SK-N-SH (cell line): Measurements from ENCODE around the gene NOC2L. TPM values are rescaled to one million over a fixed set of nuclear protein-coding genes. Genes with fewer than 3 reads are reported as not detected.

Source experiments
- CTCF ChIA-PET: fragments of 300-600, 350-600 bp; formaldehyde crosslinking; extraction: SDS; loops from one replicate; lab custom pipeline; 2021; lab: Yijun Ruan, JAX
- POLR2A ChIA-PET: fragments of 350-600 bp; sonication (Branson Sonifier 250); formaldehyde crosslinking; extraction: SDS; loops from one replicate; lab custom pipeline; 2020; ENCODE audit warnings: antibody characterized with exemption, inconsistent platforms; lab: Yijun Ruan, JAX
- DNase-seq: peaks from one replicate; pipeline ENCODE4 v3.0.0; 2012
- H2AFZ ChIP-seq: fragments of 200-600 bp; sonication (generic); 2 replicates; pipeline ENCODE4 v1.8.1; 2016; ENCODE audit warnings: antibody characterized with exemption, mild to moderate bottlenecking, low read depth
- H3F3A ChIP-seq: fragments of 200-600 bp; sonication (generic); replicated peaks from 2 replicates; pipeline ENCODE3; 2016; ENCODE audit warnings: antibody characterized with exemption, mild to moderate bottlenecking; ENCODE audit not compliant: insufficient read depth
- H3K27ac ChIP-seq, 2 experiments: fragments of 200-500 bp in 1 of 2; fragments of 200-600 bp in 1 of 2; sonication (Bioruptor generic) in 1 of 2; sonication (generic), shearing (Covaris generic) in 1 of 2; 2 replicates each; pipeline versions ENCODE4 v1.5.1 to v1.6.1; 2014 to 2016; ENCODE audit warnings: low read depth in 2 of 2, inconsistent platforms in 1 of 2, low read length in 1 of 2, mild to moderate bottlenecking in 1 of 2, mixed read lengths in 1 of 2
- H3K27me3 ChIP-seq: fragments of 200-600 bp; sonication (generic), shearing (Covaris generic); 2 replicates; pipeline ENCODE4 v1.6.1; 2016; ENCODE audit warnings: mixed run types; ENCODE audit not compliant: insufficient read depth
- H3K36me3 ChIP-seq, 2 experiments: fragments of 200-500 bp in 1 of 2; fragments of 200-600 bp in 1 of 2; sonication (Bioruptor generic) in 1 of 2; sonication (generic) in 1 of 2; replicated peaks in 1 of 2; 2 replicates each; pipeline versions ENCODE3 to v1.5.1; 2014 to 2016; ENCODE audit warnings: low read length in 1 of 2, mild to moderate bottlenecking in 1 of 2; ENCODE audit not compliant: insufficient read depth in 2 of 2, control insufficient read depth in 1 of 2
- H3K4me1 ChIP-seq, 2 experiments: fragments of 200-500 bp in 1 of 2; fragments of 200-600 bp in 1 of 2; sonication (Bioruptor generic) in 1 of 2; sonication (generic), shearing (Covaris generic) in 1 of 2; 2 replicates each; pipeline versions ENCODE4 v1.5.1 to v1.6.1; 2014 to 2016; ENCODE audit warnings: low read depth in 1 of 2, low read length in 1 of 2, mixed run types in 1 of 2; ENCODE audit not compliant: insufficient read depth in 2 of 2, control insufficient read depth in 1 of 2
- H3K4me2 ChIP-seq: fragments of 200-600 bp; sonication (generic), shearing (Covaris generic); 2 replicates; pipeline ENCODE4 v1.6.1; 2017; ENCODE audit warnings: mixed run types
- H3K4me3 ChIP-seq, 2 experiments: fragments of 200-500 bp in 1 of 2; fragments of 200-600 bp in 1 of 2; sonication (Bioruptor generic) in 1 of 2; sonication (generic), shearing (Covaris generic) in 1 of 2; 2 replicates each; pipeline versions ENCODE4 v1.5.1 to v1.8.1; 2014 to 2016; ENCODE audit warnings: low read depth in 2 of 2, inconsistent platforms in 1 of 2, low read length in 1 of 2, mild to moderate bottlenecking in 1 of 2, mixed read lengths in 1 of 2, moderate library complexity in 1 of 2
- H3K79me2 ChIP-seq: fragments of 200-600 bp; sonication (generic); 2 replicates; pipeline ENCODE4 v1.8.1; 2017; ENCODE audit warnings: mild to moderate bottlenecking; ENCODE audit not compliant: insufficient read depth
- H3K9ac ChIP-seq: fragments of 200-600 bp; sonication (generic); 2 replicates; pipeline ENCODE4 v1.6.1; 2017; ENCODE audit warnings: mixed run types
- H3K9me2 ChIP-seq: fragments of 200-600 bp; sonication (generic); 2 replicates; pipeline ENCODE4 v1.6.1; 2017; ENCODE audit warnings: mixed run types
- H3K9me3 ChIP-seq: fragments of 200-600 bp; sonication (generic); 2 replicates; pipeline ENCODE4 v1.6.1; 2017; ENCODE audit warnings: mixed run types, mild to moderate bottlenecking, moderate library complexity
- H4K20me1 ChIP-seq: fragments of 200-600 bp; sonication (generic); 2 replicates; pipeline ENCODE4 v1.6.1; 2017; ENCODE audit warnings: mild to moderate bottlenecking, mixed run types; ENCODE audit not compliant: insufficient read depth
- ELF1 ChIP-seq: IDR thresholded peaks from 2 replicates; pipeline ENCODE4 v1.4.0; 2012
- EZH2phosphoT487 ChIP-seq: fragments of 200-600 bp; sonication (generic); IDR thresholded peaks from 2 replicates; pipeline ENCODE4 v1.6.1; 2017; ENCODE audit warnings: low read depth, mixed run types, mild to moderate bottlenecking, antibody characterized with exemption, moderate library complexity, borderline replicate concordance
- FOSL2 ChIP-seq: IDR thresholded peaks from 2 replicates; pipeline ENCODE4 v1.4.0; 2012; ENCODE audit warnings: low read depth, mild to moderate bottlenecking, moderate library complexity, borderline replicate concordance
- JUND ChIP-seq: IDR thresholded peaks from 2 replicates; pipeline ENCODE4 v1.4.0; 2012
- MXI1 ChIP-seq: IDR thresholded peaks from 2 replicates; pipeline ENCODE4 v1.6.1; 2012; ENCODE audit warnings: mild to moderate bottlenecking, low read depth, low read length, improper control_type of control experiment
- NRF1 ChIP-seq: IDR thresholded peaks from 2 replicates; pipeline ENCODE4 v1.6.1; 2012; ENCODE audit warnings: low read depth, mild to moderate bottlenecking, low read length
- RAD21 ChIP-seq: IDR thresholded peaks from 2 replicates; pipeline ENCODE4 v1.6.1; 2012; ENCODE audit warnings: mild to moderate bottlenecking, low read length
- RCOR1 ChIP-seq: fragments of 150-350 bp; IDR thresholded peaks from 2 replicates; pipeline ENCODE4 v1.6.1; 2017; ENCODE audit warnings: antibody characterized with exemption, low read length
- RFX5 ChIP-seq: IDR thresholded peaks from 2 replicates; pipeline ENCODE4 v1.6.1; 2012; ENCODE audit warnings: mild to moderate bottlenecking, improper control_type of control experiment, low read length
- RXRA ChIP-seq: IDR thresholded peaks from 2 replicates; pipeline ENCODE4 v1.4.0; 2012; ENCODE audit warnings: low read depth, mild to moderate bottlenecking, borderline replicate concordance
- SIN3A ChIP-seq: IDR thresholded peaks from 2 replicates; pipeline ENCODE4 v1.6.1; 2012; ENCODE audit warnings: low read depth, mild to moderate bottlenecking, low read length, moderate library complexity, borderline replicate concordance
- SMC3 ChIP-seq: IDR thresholded peaks from 2 replicates; pipeline ENCODE4 v1.6.1; 2012; ENCODE audit warnings: low read depth, low read length, improper control_type of control experiment
- TAF1 ChIP-seq: IDR thresholded peaks from 2 replicates; pipeline ENCODE4 v1.6.1; 2012; ENCODE audit warnings: low read depth, mild to moderate bottlenecking, low read length, moderate library complexity, borderline replicate concordance
- TCF12 ChIP-seq: IDR thresholded peaks from 2 replicates; pipeline ENCODE4 v1.4.0; 2012
- WGBS: methylation state at CpG from one replicate; pipeline ENCODE4 v1.1.6; 2017; ENCODE audit warnings: low lambda C conversion rate; 5-methylcytosine and 5-hydroxymethylcytosine counted together
- polyA plus RNA-seq, 3 experiments: library from polyadenylated mRNA; depleted of rRNA; stranded (reverse); fragments of >200 nt; gene quantifications; 2 replicates each; pipeline ENCODE4 v1.2.3, GENCODE V29; 2012
- TF ChIP-seq, protein P1 (sequence below): IDR thresholded peaks from 2 replicates; pipeline ENCODE4 v1.4.0; 2012; ENCODE audit warnings: low read depth, borderline replicate concordance
- TF ChIP-seq, protein P2 (sequence below): fragments of 200-600 bp; sonication (generic); IDR thresholded peaks from 2 replicates; pipeline ENCODE4 v1.6.1; 2017; ENCODE audit warnings: antibody characterized with exemption, mild to moderate bottlenecking, moderate library complexity
- TF ChIP-seq, protein P3 (sequence below): IDR thresholded peaks from 2 replicates; pipeline ENCODE4 v1.4.0; 2012; ENCODE audit warnings: low read depth, borderline replicate concordance
- TF ChIP-seq, protein P4 (sequence below): IDR thresholded peaks from 2 replicates; pipeline ENCODE4 v1.4.0; 2012; ENCODE audit warnings: low read depth

NOC2L gene
- polyA plus RNA-seq, 1 of the 3 experiments (the other 2 are of a cell fraction), result 124 TPM

DNA sequence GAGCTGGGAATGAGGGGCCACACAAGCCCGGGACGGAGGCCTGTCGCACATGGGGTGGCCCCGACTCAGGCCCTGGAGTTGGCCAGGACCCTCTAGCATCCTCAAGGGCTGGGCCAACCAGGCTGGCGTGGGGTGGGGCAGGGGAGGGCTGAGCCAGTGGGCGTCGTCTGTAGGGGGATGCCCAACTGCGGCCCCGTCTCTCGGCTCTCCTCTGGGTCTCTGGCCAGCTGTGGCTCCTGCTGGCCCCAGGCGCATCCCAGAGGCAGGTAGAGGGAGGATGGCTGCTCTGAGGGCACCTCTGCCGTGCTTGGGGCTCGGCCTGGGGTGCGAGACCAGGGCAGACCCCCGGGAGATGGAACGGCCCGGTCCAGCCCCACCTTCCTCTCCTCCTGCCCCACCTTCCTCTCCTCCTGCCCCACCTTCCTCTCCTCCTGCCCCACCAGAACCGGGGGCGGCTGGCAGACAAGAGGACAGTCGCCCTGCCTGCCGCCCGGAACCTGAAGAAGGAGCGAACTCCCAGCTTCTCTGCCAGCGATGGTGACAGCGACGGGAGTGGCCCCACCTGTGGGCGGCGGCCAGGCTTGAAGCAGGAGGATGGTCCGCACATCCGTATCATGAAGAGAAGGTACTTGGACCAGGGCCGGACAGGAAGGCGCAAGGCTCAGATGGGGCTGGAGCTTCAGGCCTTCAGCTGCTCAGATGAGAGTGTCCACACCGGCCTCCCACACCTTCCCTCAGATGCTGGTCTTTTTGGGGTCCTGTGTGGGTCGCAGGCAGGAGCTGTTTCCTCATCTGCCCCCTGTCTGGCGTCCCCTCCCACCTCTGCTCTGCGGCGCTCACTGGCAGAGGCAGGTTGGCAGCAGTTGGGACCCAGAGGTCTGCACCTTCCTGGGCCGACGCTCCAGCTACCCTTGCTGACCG is 29.1 kb downstream of the NOC2L start:
- Histone ChIP-seq H3K27me3 (no peaks in the 10 kb centered on the region), H3K9me2 (no peaks in the 10 kb centered on the region), H3K9me3 (no peaks in the 10 kb centered on the region), H4K20me1 (0 out of 2 replicates have a peak, but pooled peaks cover 7% of the 10 kb centered on the region), H3K36me3 (no peaks in the 10 kb centered on the region), H3K79me2 (peaks cover 1% of the 10 kb centered on the region; the same call in 1 of the 2 replicates), H2AFZ (no peak overlapping the region), H3K27ac (no peak overlapping the region), H3K4me1 (peaks cover 0 to 1% of the 10 kb centered on the region in 2 experiments; a peak in 1 of 4 replicates), H3K4me3 (no peak overlapping the region), H3F3A (peaks cover 6% of the 10 kb centered on the region), H3K4me2 (no peak overlapping the region), H3K9ac (no peak overlapping the region)
- ChIA-PET POLR2A (interaction anchor here (1.4 kb wide), 1 partner anchor 10 kb away, joined by 6 read pairs; no protein-coding TSS in a partner anchor), CTCF (interaction anchor here (0.7 to 6.6 kb wide), 6 partner anchors 8 to 60 kb away, joined by 3 to 49 read pairs (median 10); no protein-coding TSS in a partner anchor)
- 91% methylated on average over 14 of the region's 40 CpGs for WGBS
- DNase-seq, result no peak
- TF ChIP-seq NRF1 (no peak), RFX5 (no peak), EZH2phosphoT487 (no peak), JUND (no peak), TCF12 (no peak), MXI1 (no peak), RCOR1 (no peak), TAF1 (no peak), RXRA (no peak), FOSL2 (no peak), RAD21 (no peak), SMC3 (no peak), ELF1 (no peak), SIN3A (no peak)
- TF ChIP-seq, protein P1, sequence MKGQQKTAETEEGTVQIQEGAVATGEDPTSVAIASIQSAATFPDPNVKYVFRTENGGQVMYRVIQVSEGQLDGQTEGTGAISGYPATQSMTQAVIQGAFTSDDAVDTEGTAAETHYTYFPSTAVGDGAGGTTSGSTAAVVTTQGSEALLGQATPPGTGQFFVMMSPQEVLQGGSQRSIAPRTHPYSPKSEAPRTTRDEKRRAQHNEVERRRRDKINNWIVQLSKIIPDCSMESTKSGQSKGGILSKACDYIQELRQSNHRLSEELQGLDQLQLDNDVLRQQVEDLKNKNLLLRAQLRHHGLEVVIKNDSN, result no peak
- TF ChIP-seq, protein P2, sequence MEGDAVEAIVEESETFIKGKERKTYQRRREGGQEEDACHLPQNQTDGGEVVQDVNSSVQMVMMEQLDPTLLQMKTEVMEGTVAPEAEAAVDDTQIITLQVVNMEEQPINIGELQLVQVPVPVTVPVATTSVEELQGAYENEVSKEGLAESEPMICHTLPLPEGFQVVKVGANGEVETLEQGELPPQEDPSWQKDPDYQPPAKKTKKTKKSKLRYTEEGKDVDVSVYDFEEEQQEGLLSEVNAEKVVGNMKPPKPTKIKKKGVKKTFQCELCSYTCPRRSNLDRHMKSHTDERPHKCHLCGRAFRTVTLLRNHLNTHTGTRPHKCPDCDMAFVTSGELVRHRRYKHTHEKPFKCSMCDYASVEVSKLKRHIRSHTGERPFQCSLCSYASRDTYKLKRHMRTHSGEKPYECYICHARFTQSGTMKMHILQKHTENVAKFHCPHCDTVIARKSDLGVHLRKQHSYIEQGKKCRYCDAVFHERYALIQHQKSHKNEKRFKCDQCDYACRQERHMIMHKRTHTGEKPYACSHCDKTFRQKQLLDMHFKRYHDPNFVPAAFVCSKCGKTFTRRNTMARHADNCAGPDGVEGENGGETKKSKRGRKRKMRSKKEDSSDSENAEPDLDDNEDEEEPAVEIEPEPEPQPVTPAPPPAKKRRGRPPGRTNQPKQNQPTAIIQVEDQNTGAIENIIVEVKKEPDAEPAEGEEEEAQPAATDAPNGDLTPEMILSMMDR, result no peak
- TF ChIP-seq, protein P3, sequence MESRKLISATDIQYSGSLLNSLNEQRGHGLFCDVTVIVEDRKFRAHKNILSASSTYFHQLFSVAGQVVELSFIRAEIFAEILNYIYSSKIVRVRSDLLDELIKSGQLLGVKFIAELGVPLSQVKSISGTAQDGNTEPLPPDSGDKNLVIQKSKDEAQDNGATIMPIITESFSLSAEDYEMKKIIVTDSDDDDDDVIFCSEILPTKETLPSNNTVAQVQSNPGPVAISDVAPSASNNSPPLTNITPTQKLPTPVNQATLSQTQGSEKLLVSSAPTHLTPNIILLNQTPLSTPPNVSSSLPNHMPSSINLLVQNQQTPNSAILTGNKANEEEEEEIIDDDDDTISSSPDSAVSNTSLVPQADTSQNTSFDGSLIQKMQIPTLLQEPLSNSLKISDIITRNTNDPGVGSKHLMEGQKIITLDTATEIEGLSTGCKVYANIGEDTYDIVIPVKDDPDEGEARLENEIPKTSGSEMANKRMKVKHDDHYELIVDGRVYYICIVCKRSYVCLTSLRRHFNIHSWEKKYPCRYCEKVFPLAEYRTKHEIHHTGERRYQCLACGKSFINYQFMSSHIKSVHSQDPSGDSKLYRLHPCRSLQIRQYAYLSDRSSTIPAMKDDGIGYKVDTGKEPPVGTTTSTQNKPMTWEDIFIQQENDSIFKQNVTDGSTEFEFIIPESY, result no peak
- TF ChIP-seq, protein P4, sequence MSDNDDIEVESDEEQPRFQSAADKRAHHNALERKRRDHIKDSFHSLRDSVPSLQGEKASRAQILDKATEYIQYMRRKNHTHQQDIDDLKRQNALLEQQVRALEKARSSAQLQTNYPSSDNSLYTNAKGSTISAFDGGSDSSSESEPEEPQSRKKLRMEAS, result no peak
